Measurements from ENCODE around the gene SLC25A26. TPM values are rescaled to one million over a fixed set of nuclear protein-coding genes. Genes with fewer than 3 reads are reported as not detected.

Gene SLC25A26
- total and polyA plus RNA-seq, 2 experiments from 2014 or later = 19.8 to 25.7 TPM

- H2AFZ ChIP-seq = no peak overlapping the region
- no peaks in the 10 kb centered on the region for H4K20me1 ChIP-seq (ENCODE audit: insufficient read depth, poor library complexity, severe bottlenecking)
- H3K27me3 ChIP-seq = no peaks in the 10 kb centered on the region
- no peak overlapping the region for H3K4me3 ChIP-seq
- no peaks in the 10 kb centered on the region for H3K79me2 ChIP-seq
- H3K27ac ChIP-seq = peak overlapping the region; percentile 77
- no peaks in the 10 kb centered on the region for H3K9me2 ChIP-seq (replicated peaks; ENCODE audit: insufficient read depth)
- H3K36me3 ChIP-seq (replicated peaks; ENCODE audit: insufficient read depth, low read depth) = no peaks in the 10 kb centered on the region
- peaks cover 14% of the 10 kb centered on the region for H3K4me1 ChIP-seq (ENCODE audit: insufficient read depth)
- H3K4me2 ChIP-seq = peak overlapping the region; percentile 68
- H3K9me3 ChIP-seq (ENCODE audit: low read depth) = no peaks in the 10 kb centered on the region
- peak; percentile 38 for DNase-seq (ENCODE audit: low spot score)
- TF ChIP-seq EZH2phosphoT487 (IDR thresholded peaks at IDR 0.05; ENCODE audit: low read depth, severe bottlenecking, unreplicated experiment) (no peak), CTCF (IDR thresholded peaks at IDR 0.05; ENCODE audit: poor library complexity) (no peak), EZH2 (IDR thresholded peaks at IDR 0.05; ENCODE audit: borderline replicate concordance) (no peak)
- 76% methylated on average over 9 of the region's 9 CpGs for WGBS (ENCODE audit: low lambda C conversion rate, missing lambda C conversion rate)
Measured at GRCh38 chr3:66344391-66344811, 123.6 kb downstream of the SLC25A26 start.

- TF ChIP-seq EZH2phosphoT487 (IDR thresholded peaks at IDR 0.05; ENCODE audit: low read depth, severe bottlenecking, unreplicated experiment) = no peak
- no peak for TF ChIP-seq EZH2 (IDR thresholded peaks at IDR 0.05; ENCODE audit: borderline replicate concordance)
- no peak for TF ChIP-seq CTCF (IDR thresholded peaks at IDR 0.05; ENCODE audit: poor library complexity)
- H3K79me2 ChIP-seq = no peaks in the 10 kb centered on the region
- H4K20me1 ChIP-seq (ENCODE audit: insufficient read depth, poor library complexity, severe bottlenecking) = no peaks in the 10 kb centered on the region
- H3K27me3 ChIP-seq = no peaks in the 10 kb centered on the region
- peak; percentile 26 for DNase-seq (ENCODE audit: low spot score)
- no peak overlapping the region for H3K4me3 ChIP-seq
- no peaks in the 10 kb centered on the region for H3K36me3 ChIP-seq (replicated peaks; ENCODE audit: insufficient read depth, low read depth)
- peaks cover 14% of the 10 kb centered on the region for H3K4me1 ChIP-seq (ENCODE audit: insufficient read depth)
- no peaks in the 10 kb centered on the region for H3K9me2 ChIP-seq (replicated peaks; ENCODE audit: insufficient read depth)
- H3K27ac ChIP-seq = peak overlapping the region; percentile 77
- no peak overlapping the region for H2AFZ ChIP-seq
- H3K9me3 ChIP-seq (ENCODE audit: low read depth) = no peaks in the 10 kb centered on the region
- H3K4me2 ChIP-seq = peak overlapping the region; percentile 68
- WGBS (ENCODE audit: low lambda C conversion rate, missing lambda C conversion rate) = 56% methylated on average over 7 of the region's 8 CpGs
Measured at GRCh38 chr3:66344848-66345578, 124.2 kb downstream of the SLC25A26 start.

GRCh38 chr3:66348704-66349103 lies 127.9 kb downstream of the SLC25A26 start:
- Histone ChIP-seq H4K20me1 (ENCODE audit: insufficient read depth, poor library complexity, severe bottlenecking) (no peaks in the 10 kb centered on the region), H2AFZ (no peak overlapping the region), H3K79me2 (no peaks in the 10 kb centered on the region), H3K4me1 (ENCODE audit: insufficient read depth) (peaks cover 23% of the 10 kb centered on the region), H3K36me3 (replicated peaks; ENCODE audit: insufficient read depth, low read depth) (no peaks in the 10 kb centered on the region), H3K4me2 (no peak overlapping the region), H3K9me3 (ENCODE audit: low read depth) (no peaks in the 10 kb centered on the region), H3K27me3 (no peaks in the 10 kb centered on the region), H3K4me3 (no peak overlapping the region), H3K27ac (no peak overlapping the region), H3K9me2 (replicated peaks; ENCODE audit: insufficient read depth) (no peaks in the 10 kb centered on the region)
- DNase-seq (ENCODE audit: low spot score) = no peak
- TF ChIP-seq EZH2 (IDR thresholded peaks at IDR 0.05; ENCODE audit: borderline replicate concordance) (no peak), EZH2phosphoT487 (IDR thresholded peaks at IDR 0.05; ENCODE audit: low read depth, severe bottlenecking, unreplicated experiment) (no peak), CTCF (IDR thresholded peaks at IDR 0.05; ENCODE audit: poor library complexity) (no peak)
- WGBS (ENCODE audit: low lambda C conversion rate, missing lambda C conversion rate) = 89% methylated on average over 3 of the region's 3 CpGs

All from hepatocyte (in vitro differentiated cells).